ENCODE measurements around the gene SRSF1. TPM values are rescaled to one million over a fixed set of nuclear protein-coding genes. Genes with fewer than 3 reads are reported as not detected.

The SRSF1 gene, protein sequence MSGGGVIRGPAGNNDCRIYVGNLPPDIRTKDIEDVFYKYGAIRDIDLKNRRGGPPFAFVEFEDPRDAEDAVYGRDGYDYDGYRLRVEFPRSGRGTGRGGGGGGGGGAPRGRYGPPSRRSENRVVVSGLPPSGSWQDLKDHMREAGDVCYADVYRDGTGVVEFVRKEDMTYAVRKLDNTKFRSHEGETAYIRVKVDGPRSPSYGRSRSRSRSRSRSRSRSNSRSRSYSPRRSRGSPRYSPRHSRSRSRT
- total RNA-seq (2022), result 308 and 325 TPM in 2 replicates
- percentile 100 among the genes with signal in this experiment for Bru-seq, nascent RNA
- BruChase-seq, experiment 1, labeled RNA remaining after a 2-hour chase, result percentile 100 among the genes with signal in this experiment
- BruChase-seq, experiment 2, labeled RNA remaining after a 6-hour chase, result percentile 100 among the genes with signal in this experiment
- long read RNA-seq, transcript SRSF1-205 (3 exons, 3,117 nt), result minor isoform, 7 of 177 reads
- long read RNA-seq, transcript SRSF1-204 (4 exons, 1,720 nt), result minor isoform, 9 of 177 reads
- long read RNA-seq, transcript SRSF1-201 (4 exons, 1,513 nt), result major isoform, 155 of 177 reads
- long read RNA-seq, partial matches to known transcripts, result 2 of 177 reads
- long read RNA-seq, other reads (novel, unspliced or antisense), result 3 of 177 reads

- TF ChIP-seq CTCF (IDR thresholded peaks at IDR 0.05; ENCODE audit: insufficient read depth in 1 of 2, low read depth in 1 of 2, low read length in 1 of 2, severe bottlenecking in 1 of 2, unreplicated experiment in 1 of 2), result no peak
- H3K4me1 ChIP-seq, result peaks cover 21% of the 10 kb centered on the region
- H3K4me3 ChIP-seq (ENCODE audit: low read depth, low read length), result peak within 1 kb of the TSS; percentile 85
- intact Hi-C loops (cut with micrococcal nuclease; ENCODE audit: unreplicated experiment), result loop anchor here (1.0 kb wide), 2 partner anchors 16 to 77 kb away; no protein-coding TSS in a partner anchor
- no peaks in the 10 kb centered on the region for H3K27me3 ChIP-seq (replicated peaks; ENCODE audit: control insufficient read depth, insufficient read depth, low read length)
- peak within 1 kb of the TSS; percentile 97 for H3K4me3 Mint-ChIP-seq (ENCODE audit: unreplicated experiment)
- peak; percentile 98 for DNase-seq
- peaks cover 64% of the 10 kb centered on the region for H3K36me3 Mint-ChIP-seq (ENCODE audit: insufficient read depth, unreplicated experiment)
- H3K36me3 ChIP-seq (ENCODE audit: control insufficient read depth, insufficient read depth, low read length), result 0 out of 2 replicates have a peak, but pooled peaks cover 4% of the 10 kb centered on the region
- POLR2A ChIA-PET, result interaction anchor here (0.5 to 2.8 kb wide), 20 partner anchors 8 to 918 kb away, joined by 3 to 59 read pairs (median 4); partner anchors contain the start of genes CUEDC1, DYNLL2 and MRPS23
- BruUV-seq (replicated peaks), result no TSS peak
- no peaks in the 10 kb centered on the region for H3K9me3 ChIP-seq
- H3K9me3 Mint-ChIP-seq (ENCODE audit: unreplicated experiment), result no peaks in the 10 kb centered on the region
- CTCF ChIA-PET, result interaction anchor here (0.5 to 1.3 kb wide), 9 partner anchors 13 to 193 kb away, joined by 3 to 8 read pairs (median 3); partner anchors contain the start of genes DYNLL2 and MRPS23
- no peaks in the 10 kb centered on the region for H3K27me3 Mint-ChIP-seq (ENCODE audit: insufficient read depth, unreplicated experiment)
- peaks cover 20% of the 10 kb centered on the region for H3K4me1 Mint-ChIP-seq (ENCODE audit: low read depth, unreplicated experiment)
- peak within 1 kb of the TSS; percentile 100 for H3K27ac Mint-ChIP-seq (ENCODE audit: unreplicated experiment)
Observed at GRCh38 chr17:58006924-58007780, at the start of gene SRSF1. SRSF1 (minus strand) TSS chr17:58007246; CDS start chr17:58007137, 109 bp downstream.

GRCh38 chr17:58056476-58056875 lies 49.4 kb upstream of the SRSF1 start:
- no peak for TF ChIP-seq CTCF (IDR thresholded peaks at IDR 0.05; ENCODE audit: insufficient read depth in 1 of 2, low read depth in 1 of 2, low read length in 1 of 2, severe bottlenecking in 1 of 2, unreplicated experiment in 1 of 2)
- CTCF ChIA-PET, result interaction anchor here (0.7 kb wide), 1 partner anchor 197 kb away, joined by 3 read pairs; no protein-coding TSS in a partner anchor
- Histone ChIP-seq H3K36me3 (ENCODE audit: control insufficient read depth, insufficient read depth, low read length) (no peaks in the 10 kb centered on the region), H3K27me3 (replicated peaks; ENCODE audit: control insufficient read depth, insufficient read depth, low read length) (no peaks in the 10 kb centered on the region), H3K4me1 (no peaks in the 10 kb centered on the region), H3K9me3 (no peaks in the 10 kb centered on the region), H3K4me3 (ENCODE audit: low read depth, low read length) (no peak overlapping the region)
- H3K27ac Mint-ChIP-seq (ENCODE audit: unreplicated experiment), result no peak overlapping the region
- intact Hi-C loops (cut with micrococcal nuclease; ENCODE audit: unreplicated experiment), result no loop called here
- no peaks in the 10 kb centered on the region for H3K36me3 Mint-ChIP-seq (ENCODE audit: insufficient read depth, unreplicated experiment)
- no peak overlapping the region for H3K4me3 Mint-ChIP-seq (ENCODE audit: unreplicated experiment)
- POLR2A ChIA-PET, result interaction anchor here (0.9 kb wide), 1 partner anchor 26 kb away, joined by 3 read pairs; no protein-coding TSS in a partner anchor
- DNase-seq, result no peak
- H3K9me3 Mint-ChIP-seq (ENCODE audit: unreplicated experiment), result no peaks in the 10 kb centered on the region
- no peaks in the 10 kb centered on the region for H3K4me1 Mint-ChIP-seq (ENCODE audit: low read depth, unreplicated experiment)
- BruUV-seq (replicated peaks), result no TSS peak
- H3K27me3 Mint-ChIP-seq (ENCODE audit: insufficient read depth, unreplicated experiment), result no peaks in the 10 kb centered on the region

DNA sequence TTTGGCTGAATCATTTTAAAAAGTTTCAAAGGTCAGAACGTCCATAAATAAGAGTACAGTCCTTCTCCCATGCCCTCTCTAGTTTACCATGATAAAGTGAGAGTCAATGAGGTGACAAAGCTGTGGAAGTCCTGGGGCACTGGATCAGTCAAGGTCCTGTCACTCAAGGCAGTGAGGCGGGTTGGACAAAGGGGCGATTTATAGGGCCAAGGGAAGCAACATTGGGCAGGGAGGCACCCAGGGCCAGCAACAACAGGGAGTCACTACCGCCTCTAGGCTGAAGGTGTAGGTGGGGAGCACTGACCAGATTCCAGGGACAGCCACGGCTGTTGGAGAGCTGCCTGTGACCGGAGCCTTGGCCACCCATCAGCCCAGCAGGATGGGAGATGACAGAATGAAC lies 47.6 kb upstream of the SRSF1 start:
- Mint-ChIP-seq H3K27ac (ENCODE audit: unreplicated experiment) (no peak overlapping the region), H3K27me3 (ENCODE audit: insufficient read depth, unreplicated experiment) (no peaks in the 10 kb centered on the region), H3K4me3 (ENCODE audit: unreplicated experiment) (no peak overlapping the region), H3K36me3 (ENCODE audit: insufficient read depth, unreplicated experiment) (no peaks in the 10 kb centered on the region), H3K4me1 (ENCODE audit: low read depth, unreplicated experiment) (no peaks in the 10 kb centered on the region), H3K9me3 (ENCODE audit: unreplicated experiment) (no peaks in the 10 kb centered on the region)
- ChIA-PET POLR2A (no interaction called here), CTCF (no interaction called here)
- Histone ChIP-seq H3K4me1 (no peaks in the 10 kb centered on the region), H3K4me3 (ENCODE audit: low read depth, low read length) (no peak overlapping the region), H3K27me3 (replicated peaks; ENCODE audit: control insufficient read depth, insufficient read depth, low read length) (no peaks in the 10 kb centered on the region), H3K36me3 (ENCODE audit: control insufficient read depth, insufficient read depth, low read length) (no peaks in the 10 kb centered on the region), H3K9me3 (no peaks in the 10 kb centered on the region)
- no peak for DNase-seq
- BruUV-seq (replicated peaks), result no TSS peak
- intact Hi-C loops (cut with micrococcal nuclease; ENCODE audit: unreplicated experiment), result no loop called here
- no peak for TF ChIP-seq CTCF (IDR thresholded peaks at IDR 0.05; ENCODE audit: insufficient read depth in 1 of 2, low read depth in 1 of 2, low read length in 1 of 2, severe bottlenecking in 1 of 2, unreplicated experiment in 1 of 2)
